B cell (primary cell): ENCODE measurements around the gene AFDN. TPM values are rescaled to one million over a fixed set of nuclear protein-coding genes. Genes with fewer than 3 reads are reported as not detected.

ENCODE experiments used
- ATAC-seq: fragments of 200-7000 bp; cut with Tn5 transposase; one replicate; pipeline ENCODE4 v1.10.0; 2021; ENCODE audit warnings: low read depth, mild to moderate bottlenecking, moderate number of reproducible peaks, moderate library complexity
- CTCF ChIA-PET: fragments of 350-600 bp; sonication (Branson Sonifier 250); formaldehyde crosslinking; loops from one replicate; lab custom pipeline; 2021; ENCODE audit warnings: antibody characterized with exemption, inconsistent platforms; lab: Charles Lee
- POLR2A ChIA-PET: fragments of 350-600 bp; sonication (Branson Sonifier 250); formaldehyde crosslinking; loops from one replicate; lab custom pipeline; 2021; ENCODE audit warnings: antibody characterized with exemption; lab: Charles Lee
- DNase-seq: peaks from one replicate; pipeline ENCODE4 v3.0.0; 2013
- H2AFZ ChIP-seq: 2 replicates; pipeline ENCODE4 v1.6.1; 2012; ENCODE audit warnings: mild to moderate bottlenecking, low read depth, low read length; ENCODE audit not compliant: insufficient read depth, poor library complexity, severe bottlenecking
- H3K27ac ChIP-seq, 2 donors: 1 replicate in 1 of 2; 2 replicates in 1 of 2; pipeline ENCODE4 v1.5.1; 2012 to 2013; ENCODE audit warnings: low read length in 2 of 2, mild to moderate bottlenecking in 2 of 2, moderate library complexity in 1 of 2
- H3K27me3 ChIP-seq, 4 experiments: fragments of 200-600 bp in 1 of 4; sonication (generic) in 1 of 4; replicated peaks in 1 of 4; 1 replicate in 2 of 4; 2 replicates in 2 of 4; pipeline versions ENCODE4 v1.6.1 to v1.7.0; 2013 to 2016; ENCODE audit warnings: low read length in 3 of 4, mild to moderate bottlenecking in 2 of 4, mixed read lengths in 1 of 4, moderate library complexity in 1 of 4; ENCODE audit not compliant: insufficient read depth in 4 of 4, control insufficient read depth in 3 of 4; ENCODE audit errors: control extremely low read depth in 1 of 4
- H3K36me3 ChIP-seq, 2 experiments: replicated peaks in 1 of 2; 1 replicate in 1 of 2; 2 replicates in 1 of 2; pipeline versions ENCODE4 v1.6.1 to v1.7.1; 2013; ENCODE audit warnings: low read length in 1 of 2; ENCODE audit not compliant: insufficient read depth in 2 of 2, control insufficient read depth in 1 of 2; ENCODE audit errors: control extremely low read depth in 1 of 2, extremely low read depth in 1 of 2
- H3K4me1 ChIP-seq, 2 donors: fragments of 200-600 bp in 1 of 2; sonication (generic) in 1 of 2; 1 replicate in 1 of 2; 2 replicates in 1 of 2; pipeline versions ENCODE4 v1.5.1 to v1.6.1; 2013 to 2017; ENCODE audit warnings: low read length in 2 of 2; ENCODE audit not compliant: control insufficient read depth in 2 of 2, insufficient read depth in 2 of 2
- H3K4me2 ChIP-seq: replicated peaks from 2 replicates; pipeline ENCODE3; 2012; ENCODE audit warnings: mild to moderate bottlenecking, low read depth, low read length; ENCODE audit not compliant: poor library complexity, severe bottlenecking
- H3K4me3 ChIP-seq, 5 experiments: fragments of 200-600 bp in 1 of 5; sonication (generic) in 1 of 5; 1 replicate in 3 of 5; 2 replicates in 2 of 5; pipeline versions ENCODE4 v1.5.1 to v1.7.0; 2011 to 2016; ENCODE audit warnings: low read length in 4 of 5, mild to moderate bottlenecking in 4 of 5, low read depth in 2 of 5, control low read depth in 1 of 5, moderate library complexity in 1 of 5; ENCODE audit not compliant: insufficient read depth in 1 of 5; ENCODE audit errors: control extremely low read depth in 1 of 5, extremely low read depth in 1 of 5
- H3K79me2 ChIP-seq: fragments of 200-600 bp; sonication (generic); one replicate; pipeline ENCODE4 v1.6.0; 2016; ENCODE audit warnings: low read length; ENCODE audit not compliant: control insufficient read depth, insufficient read depth
- H3K9ac ChIP-seq: fragments of 200-600 bp; sonication (generic); 2 replicates; pipeline ENCODE4 v1.6.1; 2017; ENCODE audit warnings: mild to moderate bottlenecking, low read length, moderate library complexity
- H3K9me3 ChIP-seq, 3 donors: one replicate each; pipeline versions ENCODE4 v1.6.1 to v1.7.1; 2013; ENCODE audit warnings: low read length in 2 of 3; ENCODE audit not compliant: control insufficient read depth in 2 of 3, insufficient read depth in 1 of 3; ENCODE audit errors: control extremely low read depth in 1 of 3
- H4K20me1 ChIP-seq: 2 replicates; pipeline ENCODE4 v1.6.0; 2012; ENCODE audit warnings: mild to moderate bottlenecking, low read length; ENCODE audit not compliant: insufficient read depth, control insufficient read depth, poor library complexity, severe bottlenecking
- H3K27ac Mint-ChIP-seq: one replicate; pipeline ENCODE4 v1.8.0; 2021; ENCODE audit warnings: mixed read lengths
- H3K27me3 Mint-ChIP-seq: one replicate; pipeline ENCODE4 v1.8.0; 2021; ENCODE audit warnings: mixed read lengths
- H3K4me1 Mint-ChIP-seq: one replicate; pipeline ENCODE4 v1.8.0; 2021; ENCODE audit warnings: mixed read lengths
- H3K4me3 Mint-ChIP-seq: one replicate; pipeline ENCODE4 v1.8.0; 2021; ENCODE audit warnings: mixed read lengths
- H3K9me3 Mint-ChIP-seq: one replicate; pipeline ENCODE4 v1.8.0; 2022; ENCODE audit warnings: mixed read lengths; ENCODE audit not compliant: insufficient read depth
- CTCF ChIP-seq: fragments of 200-600 bp; IDR thresholded peaks from one replicate; pipeline ENCODE4 v1.8.0; 2022; ENCODE audit warnings: antibody characterized with exemption, mild to moderate bottlenecking
- EZH2 ChIP-seq: IDR thresholded peaks from 2 replicates; pipeline ENCODE4 v1.6.1; 2012; ENCODE audit warnings: borderline replicate concordance, low read depth, mild to moderate bottlenecking, moderate library complexity, low read length; ENCODE audit not compliant: insufficient read depth, poor library complexity, severe bottlenecking
- WGBS: methylation state at CpG from one replicate; pipeline ENCODE4 v1.1.5; 2013; ENCODE audit warnings: missing lambda C conversion rate; ENCODE audit not compliant: insufficient coverage; 5-methylcytosine and 5-hydroxymethylcytosine counted together
- intact Hi-C: fragments of 100-400 bp; cut with micrococcal nuclease; formaldehyde crosslinking; loops from one replicate; pipeline ENCODE4 v1.10.0; 2022
- polyA plus RNA-seq: library from polyadenylated mRNA; depleted of rRNA; stranded (reverse); fragments of >200 nt; gene quantifications from 2 replicates; pipeline ENCODE4 v1.2.3, GENCODE V29; 2012
- total RNA-seq, 2 donors: library from RNA; stranded (reverse); fragments of 120-200 nt in 1 of 2; gene quantifications; 1 replicate in 1 of 2; 2 replicates in 1 of 2; pipeline versions ENCODE4 v1.2.3 to v1.2.4, GENCODE V29; 2013 to 2022

AFDN gene
- total and polyA plus RNA-seq, 2 donors (not counting 1 experiment from before 2014, with no cell fraction given), result 15.4 to 70.5 TPM

- intact Hi-C loops, result no loop called here
- ChIA-PET CTCF (interaction anchor here (0.8 to 0.9 kb wide), 2 partner anchors 8 to 12 kb away, joined by 3 read pairs; no protein-coding TSS in a partner anchor), POLR2A (no interaction called here)
- Mint-ChIP-seq H3K9me3 (no peaks in the 10 kb centered on the region), H3K27ac (no peak overlapping the region), H3K4me1 (no peaks in the 10 kb centered on the region), H3K27me3 (no peaks in the 10 kb centered on the region), H3K4me3 (no peak overlapping the region)
- Histone ChIP-seq H3K4me2 (no peak overlapping the region), H3K27me3 (no peaks in the 10 kb centered on the region), H3K4me3 (no peak overlapping the region), H3K36me3 (peaks cover 0 to 3% of the 10 kb centered on the region in 2 experiments), H3K9me3 (no peaks in the 10 kb centered on the region), H3K4me1 (no peaks in the 10 kb centered on the region), H3K79me2 (no peaks in the 10 kb centered on the region), H3K27ac (no peak overlapping the region), H3K9ac (no peak overlapping the region), H4K20me1 (no peaks in the 10 kb centered on the region), H2AFZ (no peak overlapping the region)
- TF ChIP-seq EZH2 (no peak), CTCF (no peak)
- ATAC-seq (no peak), DNase-seq (no peak)
These were observed 61.4 kb downstream of the AFDN start for GRCh38 chr6:167888098-167888497.

GRCh38 chr6:167892835-167893815, 66.4 kb downstream of the AFDN start:
- DNase-seq, result no peak
- no peak overlapping the region for H3K4me3 Mint-ChIP-seq
- intact Hi-C loops, result no loop called here
- H3K9me3 Mint-ChIP-seq, result no peaks in the 10 kb centered on the region
- Histone ChIP-seq H3K36me3 (peaks cover 0 to 3% of the 10 kb centered on the region in 2 experiments), H3K27me3 (no peaks in the 10 kb centered on the region), H3K79me2 (no peaks in the 10 kb centered on the region), H2AFZ (no peak overlapping the region), H3K27ac (no peak overlapping the region), H4K20me1 (no peaks in the 10 kb centered on the region), H3K4me1 (no peaks in the 10 kb centered on the region), H3K9me3 (no peaks in the 10 kb centered on the region), H3K4me2 (no peak overlapping the region), H3K4me3 (no peak overlapping the region), H3K9ac (no peak overlapping the region)
- no peak overlapping the region for H3K27ac Mint-ChIP-seq
- ATAC-seq, result no peak
- POLR2A ChIA-PET, result no interaction called here
- TF ChIP-seq CTCF (no peak), EZH2 (no peak)
- WGBS, result 97% methylated on average over 6 of the region's 8 CpGs
- CTCF ChIA-PET, result no interaction called here
- no peaks in the 10 kb centered on the region for H3K4me1 Mint-ChIP-seq
- no peaks in the 10 kb centered on the region for H3K27me3 Mint-ChIP-seq
